NOMO-1 treated with dmso at 0.1 percent for 144 hours (cell line): ENCODE results near the gene SPATA16.
"Not testable (repeated sequence)": the region's sequence is repeated elsewhere in the genome, so short reads cannot be mapped to it uniquely, and the experiment has no call there.

Experiments used
- DNase-seq: peaks from one replicate; lab custom pipeline; 2025; ENCODE audit not compliant: unreplicated experiment; lab: John Stamatoyannopoulos, UW

SPATA16 gene, protein sequence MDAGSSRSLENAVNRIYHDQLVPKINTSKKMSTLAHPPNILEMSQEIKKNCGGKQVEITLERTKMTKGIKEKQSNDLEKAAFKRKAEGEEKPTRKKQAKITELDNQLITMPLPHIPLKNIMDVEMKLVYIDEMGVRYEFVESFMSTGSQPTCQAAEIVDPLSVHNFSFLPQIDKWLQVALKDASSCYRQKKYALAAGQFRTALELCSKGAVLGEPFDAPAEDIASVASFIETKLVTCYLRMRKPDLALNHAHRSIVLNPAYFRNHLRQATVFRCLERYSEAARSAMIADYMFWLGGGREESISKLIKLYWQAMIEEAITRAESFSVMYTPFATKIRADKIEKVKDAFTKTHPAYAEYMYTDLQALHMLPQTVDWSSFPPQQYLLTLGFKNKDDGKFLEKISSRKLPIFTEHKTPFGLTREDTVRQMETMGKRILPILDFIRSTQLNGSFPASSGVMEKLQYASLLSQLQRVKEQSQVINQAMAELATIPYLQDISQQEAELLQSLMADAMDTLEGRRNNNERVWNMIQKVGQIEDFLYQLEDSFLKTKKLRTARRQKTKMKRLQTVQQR

GRCh38 chr3:173140986-173141385 lies at the start of gene SPATA16:
Gene SPATA16, minus strand, starts transcription at chr3:173141235. Its CDS starts 23,504 bp downstream, at chr3:173117731.
- no peak for DNase-seq

DNA sequence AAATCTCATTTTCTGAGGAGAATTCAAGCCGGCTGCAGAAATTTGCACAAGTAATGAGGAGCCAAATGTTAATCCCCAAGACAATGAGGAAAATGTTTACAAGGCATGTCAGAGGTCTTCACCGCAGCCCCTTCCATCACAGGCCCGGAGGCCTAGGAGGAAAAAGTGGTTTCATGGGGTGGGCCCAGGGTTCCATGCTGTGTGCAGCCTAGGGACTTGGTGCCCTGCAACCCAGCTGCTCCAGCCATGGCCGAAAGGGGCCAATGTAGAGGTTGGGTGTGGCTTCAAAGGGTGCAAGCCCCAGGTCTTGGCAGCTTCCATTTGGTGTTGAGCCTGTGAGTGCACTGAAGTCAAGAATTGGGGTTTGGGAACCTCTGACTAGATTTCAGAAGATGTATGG lies 42.0 kb upstream of the SPATA16 start:
- not testable (repeated sequence) for DNase-seq

- DNase-seq = no peak
Measured at GRCh38 chr3:173173652-173174051, 32.6 kb upstream of the SPATA16 start.

GRCh38 chr3:173159139-173159538 lies 18.1 kb upstream of the SPATA16 start:
- DNase-seq = not testable (repeated sequence)

DNA sequence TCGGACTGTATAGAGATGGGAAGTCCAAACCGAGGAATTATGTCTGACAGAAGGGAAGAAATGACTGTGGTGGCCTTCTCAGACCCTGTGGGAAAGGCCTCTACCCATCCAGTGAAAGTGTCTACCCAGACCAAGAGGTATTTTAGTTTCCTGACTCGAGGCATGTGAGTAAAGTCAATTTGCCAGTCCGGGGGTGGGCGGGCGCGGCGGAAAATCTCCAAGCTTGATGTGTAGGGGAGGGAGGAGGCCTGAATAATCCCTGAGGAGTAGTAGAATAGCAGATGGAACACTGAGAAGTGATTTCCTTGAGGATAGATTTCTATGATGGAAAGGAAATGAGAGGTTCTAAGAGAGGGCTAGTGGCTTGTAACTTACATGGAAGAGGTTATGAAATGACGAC lies 15.5 kb upstream of the SPATA16 start:
- not testable (repeated sequence) for DNase-seq

- DNase-seq = no peak
Measured at GRCh38 chr3:173153631-173154030, 12.6 kb upstream of the SPATA16 start.

- no peak for DNase-seq
Measured at GRCh38 chr3:173139420-173139819, 1.6 kb downstream of the SPATA16 start.

DNA sequence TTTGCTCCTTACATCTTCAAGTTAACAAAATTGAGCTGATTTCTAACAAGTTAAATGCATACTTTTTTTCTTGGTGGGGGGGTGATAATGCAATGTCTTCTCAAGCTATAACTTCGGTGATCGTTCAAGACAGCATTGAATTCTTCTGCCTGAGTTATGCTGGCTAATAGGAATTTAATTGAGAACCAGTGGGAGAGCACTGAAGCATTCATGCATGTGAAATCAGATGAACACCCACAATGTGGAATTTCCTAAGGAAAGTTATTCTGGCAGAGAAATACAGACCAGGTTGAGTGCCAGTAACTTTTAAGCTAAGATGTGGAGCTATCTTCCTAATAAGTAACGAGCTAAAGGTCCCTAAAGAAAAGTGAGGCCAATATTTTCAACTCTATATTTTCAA lies 3.0 kb downstream of the SPATA16 start:
- DNase-seq = no peak

GRCh38 chr3:173135059-173135458 lies 6.0 kb downstream of the SPATA16 start:
- no peak for DNase-seq

DNA sequence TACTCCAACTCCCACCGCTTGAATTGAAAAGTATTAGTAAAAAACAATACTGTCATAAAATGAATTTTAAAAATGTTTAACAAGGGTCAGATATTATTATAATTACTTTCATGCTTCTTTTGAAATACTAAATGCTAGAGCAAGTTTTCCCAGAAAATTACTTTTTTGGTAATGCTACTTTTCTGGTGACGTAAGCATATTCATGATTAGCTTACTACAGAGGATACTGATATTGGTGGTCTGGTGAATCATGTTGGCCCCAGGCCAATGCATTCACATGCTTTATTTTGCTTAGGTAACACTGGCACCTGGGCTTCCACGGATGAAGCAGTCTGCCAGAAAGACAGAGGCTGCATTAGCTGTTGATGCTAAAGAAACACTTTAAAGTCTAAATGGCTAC lies 12.4 kb downstream of the SPATA16 start:
- no peak for DNase-seq

- no peak for DNase-seq
Measured at GRCh38 chr3:173111321-173111720, 29.7 kb downstream of the SPATA16 start.

DNA sequence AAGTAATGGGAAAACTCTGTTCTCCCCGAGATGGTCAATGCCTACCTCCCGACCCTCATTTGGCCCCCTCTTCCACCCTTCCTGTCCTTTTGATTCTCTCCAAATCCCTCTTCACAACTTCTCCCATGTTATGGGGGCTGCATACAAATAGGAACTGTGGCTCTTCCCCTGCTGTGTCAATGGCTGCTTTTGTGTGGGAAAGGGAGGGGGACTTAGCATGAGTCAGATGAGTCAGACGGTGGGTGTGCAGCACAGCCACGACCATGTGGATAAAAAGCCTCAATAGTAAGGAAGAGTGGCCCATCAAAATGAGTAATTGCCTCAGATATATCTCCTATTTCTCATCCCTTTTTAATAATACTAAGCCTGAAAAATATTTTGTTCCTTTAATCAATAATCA lies 31.9 kb downstream of the SPATA16 start:
- DNase-seq = no peak

- DNase-seq = no peak
Measured at GRCh38 chr3:173103469-173103868, 37.6 kb downstream of the SPATA16 start.

- no peak for DNase-seq
Measured at GRCh38 chr3:173098959-173099358, 42.1 kb downstream of the SPATA16 start.

DNA sequence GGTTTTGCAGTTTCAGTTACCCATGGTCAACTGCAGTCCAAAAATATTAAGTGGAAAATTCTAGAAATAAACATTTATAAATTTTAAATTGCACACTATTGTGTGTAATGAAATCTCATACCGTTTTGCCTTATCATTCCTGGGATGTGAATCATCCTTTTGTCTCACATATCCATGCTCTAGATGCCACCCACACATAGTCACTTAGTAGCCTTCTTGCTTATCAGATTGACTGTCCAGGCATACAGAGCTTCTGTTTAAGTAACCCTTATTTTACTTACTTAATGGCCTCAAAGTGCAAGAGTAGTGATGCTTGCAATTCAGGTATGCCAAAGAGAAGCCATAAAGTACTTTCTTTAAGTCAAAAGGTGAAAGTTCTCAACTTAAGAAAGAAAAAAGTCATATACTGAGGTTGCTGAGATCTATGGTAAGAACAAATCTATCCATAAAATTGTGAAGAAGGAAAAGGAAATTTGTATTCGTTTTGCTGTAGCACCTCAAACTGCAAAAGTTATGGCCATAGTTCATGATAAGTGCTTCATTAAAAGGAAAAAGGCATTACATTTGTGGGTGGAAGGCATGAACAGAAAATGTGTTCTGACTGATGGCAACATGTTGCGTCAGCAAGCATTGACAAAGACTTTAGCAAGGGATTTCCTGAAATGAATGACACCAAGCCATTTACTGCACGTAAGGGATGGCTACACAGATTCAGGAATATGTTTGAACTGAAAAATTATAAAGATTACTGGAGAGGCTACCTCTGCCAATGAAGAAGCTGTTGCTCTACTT lies 43.8 kb downstream of the SPATA16 start:
- no peak for DNase-seq

DNA sequence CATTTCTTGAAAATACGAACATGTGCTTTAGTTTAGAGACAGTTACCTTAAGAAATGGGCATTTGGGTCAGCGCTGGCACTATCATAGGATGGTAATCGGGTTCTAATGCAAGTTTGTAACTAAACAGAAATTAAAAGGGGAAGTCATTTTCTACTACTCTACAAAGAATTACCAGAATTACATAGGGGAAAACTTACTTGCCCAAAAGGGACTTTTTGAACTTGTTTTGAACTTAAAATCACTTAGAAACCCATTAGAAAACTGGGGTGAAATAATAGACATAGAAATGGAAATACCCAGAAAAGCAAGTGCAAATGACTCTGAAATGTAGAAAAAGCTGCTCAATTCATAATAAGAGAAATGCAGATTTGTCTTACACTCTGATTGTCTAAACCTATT lies 44.9 kb downstream of the SPATA16 start:
- DNase-seq = no peak

DNA sequence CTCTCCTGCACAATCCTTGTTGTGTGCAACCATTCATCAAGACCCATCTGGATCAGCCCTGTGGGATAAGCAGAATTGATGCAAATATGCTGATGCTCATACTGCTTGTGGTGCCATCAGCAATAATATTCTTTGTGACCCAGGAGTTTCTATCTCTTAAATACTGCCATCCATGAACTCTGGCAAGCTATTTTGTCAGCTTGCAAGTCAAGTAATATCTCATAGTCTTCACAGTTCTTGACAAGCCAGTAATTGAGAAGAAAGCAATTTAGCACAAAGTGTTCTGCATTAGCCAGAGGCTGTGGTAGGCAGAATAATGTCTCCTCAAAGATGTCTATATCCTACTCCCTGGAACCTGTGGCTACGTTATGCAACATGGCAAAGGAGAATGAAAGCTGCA lies 49.0 kb downstream of the SPATA16 start:
- DNase-seq = no peak

DNA sequence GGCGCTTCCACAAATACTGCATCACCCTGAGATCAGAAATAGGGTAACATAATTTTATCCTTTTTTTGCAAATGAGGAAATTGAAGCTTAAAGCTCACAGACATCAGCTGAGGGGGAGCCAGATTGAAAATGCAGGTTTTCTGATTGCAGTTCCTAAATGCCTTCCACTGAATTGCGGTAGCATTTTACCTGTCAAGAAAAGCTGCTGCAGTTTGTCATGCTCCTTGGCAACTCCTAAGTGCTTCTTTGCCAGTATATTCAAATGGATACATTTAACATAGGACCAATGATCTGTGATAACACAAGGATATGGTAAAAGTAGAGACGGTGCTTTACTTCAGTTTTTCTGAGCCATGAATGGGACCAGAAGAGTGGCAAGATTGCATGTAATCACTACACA lies 50.5 kb downstream of the SPATA16 start:
- no peak for DNase-seq

- DNase-seq = no peak
Measured at GRCh38 chr3:173089283-173089682, 51.8 kb downstream of the SPATA16 start.

DNA sequence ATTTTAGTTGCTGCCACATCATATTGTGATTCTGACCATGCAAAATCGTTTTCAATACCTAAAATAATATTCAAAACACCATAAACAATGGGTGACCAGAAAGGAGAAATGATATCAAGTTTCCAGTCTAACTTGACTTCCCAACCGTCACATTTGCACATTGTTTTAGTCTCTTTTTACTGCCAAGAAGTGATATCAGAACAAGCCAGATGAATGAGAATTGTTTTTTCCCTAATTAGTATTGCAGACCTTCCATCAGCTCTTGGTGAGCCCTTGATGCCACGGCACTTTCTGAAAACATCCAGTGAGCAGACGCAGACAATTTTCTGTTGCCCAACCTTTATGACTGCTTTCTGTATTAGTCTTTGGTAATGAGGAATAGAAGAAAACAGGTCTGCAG lies 62.5 kb downstream of the SPATA16 start:
- DNase-seq = no peak

DNA sequence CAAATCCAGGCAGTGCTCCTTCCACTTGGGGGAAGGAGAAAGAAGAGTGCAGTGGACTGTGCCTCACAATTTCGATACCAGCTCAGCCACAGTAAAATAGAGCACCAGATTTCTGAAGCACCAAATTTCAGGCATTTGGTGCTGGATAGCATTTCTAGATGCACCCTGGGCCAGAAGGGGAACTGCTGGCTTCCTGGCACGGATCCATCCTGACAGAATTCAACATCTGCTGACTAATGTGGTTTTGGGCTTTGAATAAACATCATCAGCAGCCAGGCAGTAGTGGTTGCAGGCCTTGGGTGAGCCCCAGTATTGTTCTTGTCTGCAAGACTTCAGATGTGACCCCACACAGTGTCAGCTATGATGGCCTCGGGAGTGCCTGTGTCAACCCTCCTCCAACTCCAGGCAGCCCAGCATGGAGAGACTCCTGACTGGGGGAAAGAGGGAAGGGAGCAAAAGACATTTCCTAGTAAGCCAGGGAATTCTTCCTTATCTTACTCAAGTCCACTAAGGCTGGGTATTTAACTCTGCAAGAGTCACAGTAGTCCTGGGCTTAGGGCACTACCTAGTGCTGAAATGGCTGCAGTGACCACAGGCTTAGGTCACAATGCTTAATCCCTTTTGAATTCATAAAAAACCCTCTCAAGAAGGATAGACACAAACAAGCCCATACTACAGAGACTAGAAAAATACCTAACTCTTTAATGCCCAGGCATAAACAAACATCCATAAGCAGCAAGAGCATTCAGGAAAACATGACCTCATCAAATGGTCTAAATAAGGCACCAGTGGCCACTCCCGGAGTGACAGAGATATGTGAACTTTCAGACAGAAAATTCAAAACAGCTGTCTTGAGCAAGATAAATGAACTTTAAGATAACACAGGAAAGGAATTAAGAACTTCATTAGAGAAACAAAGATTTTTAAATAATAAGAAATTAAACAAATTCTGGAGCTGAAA lies 74.7 kb downstream of the SPATA16 start:
- DNase-seq = no peak
